GM18907 (cell line): ENCODE data around the gene CEBPA.

Experiments used
- ATAC-seq: cut with Tn5 transposase; IDR thresholded peaks from one replicate; pipeline ENCODE4 v1.9.1; 2021; ENCODE audit warnings: mild to moderate bottlenecking, moderate library complexity; ENCODE audit not compliant: unreplicated experiment

CEBPA gene

GRCh38 chr19:33252418-33252962 is 49.8 kb downstream of the CEBPA start:
- no peak for ATAC-seq

DNA sequence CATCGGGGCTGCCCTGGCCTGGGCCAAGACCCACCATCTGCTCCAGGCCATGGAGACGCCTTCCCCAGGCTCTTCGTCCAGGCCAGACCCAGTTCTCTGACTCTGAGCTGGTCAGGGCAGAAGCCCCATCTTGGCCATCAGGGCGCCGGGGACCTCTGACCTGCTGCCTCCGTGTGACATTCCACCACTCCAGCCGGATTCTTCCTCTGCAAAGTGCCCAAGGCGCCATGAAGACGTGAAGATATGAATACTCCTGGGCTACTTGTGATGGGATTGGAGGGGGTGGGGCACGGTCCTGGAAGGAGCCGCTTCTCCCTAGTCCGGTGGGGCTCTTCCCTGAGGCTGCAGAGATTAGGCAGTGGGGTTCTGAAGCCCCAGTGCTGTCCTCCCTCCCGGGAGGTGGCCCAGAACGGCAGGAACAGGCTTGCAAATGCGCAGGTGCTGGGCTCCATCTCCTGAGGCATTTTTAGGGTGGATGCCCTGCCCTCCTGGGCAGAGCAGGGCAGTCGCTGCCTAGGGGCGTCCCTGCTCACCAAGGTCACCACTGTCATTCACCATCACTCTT is 50.7 kb downstream of the CEBPA start:
- ATAC-seq, result no peak

GRCh38 chr19:33251076-33251475 is 51.3 kb downstream of the CEBPA start:
- no peak for ATAC-seq

- ATAC-seq, result no peak
Observed at GRCh38 chr19:33250500-33250899, 51.8 kb downstream of the CEBPA start.
